ENCODE measurements around the gene THY1. TPM values are rescaled to one million over a fixed set of nuclear protein-coding genes. Genes with fewer than 3 reads are reported as not detected.

Gene THY1
- total RNA-seq: not detected
- polyA plus RNA-seq: not detected

GRCh38 chr11:119422809-119423508 is at the start of gene THY1:
TSS of gene THY1 (minus strand) at chr11:119423172. CDS start at chr11:119420905, 2,267 bp downstream.
- no peak for DNase-seq
- Mint-ChIP-seq H3K9me3 (peaks cover 0 to 1% (median 0%) of the 10 kb centered on the region in 8 donors), H3K4me3 (peak within 1 kb of the TSS; percentile 48 to 94 (median 70)), H3K27ac (peak within 1 kb of the TSS in 3 of 7 donors; percentile 41 to 82 (median 54)), H3K27me3 (peaks cover 32 to 45% of the 10 kb centered on the region in 2 donors), H3K36me3 (no peaks in the 10 kb centered on the region), H3K4me1 (peaks cover 7 to 32% (median 20%) of the 10 kb centered on the region in 4 donors)
- peaks cover 15% of the 10 kb centered on the region for H3K27me3 ChIP-seq (ENCODE audit: insufficient read depth, low read length)
- no peaks in the 10 kb centered on the region for H3K9me3 ChIP-seq (ENCODE audit: control insufficient read depth in 1 of 2, low read length in 2 of 2)
- peaks cover 25% of the 10 kb centered on the region for H3K4me1 ChIP-seq (ENCODE audit: insufficient read depth, low read length)
- intact Hi-C loops (cut with micrococcal nuclease): no loop called here
- H3K36me3 ChIP-seq (ENCODE audit: insufficient read depth, low read length): no peaks in the 10 kb centered on the region
- no peak within 1 kb of the TSS for H3K27ac ChIP-seq (ENCODE audit: low read depth, low read length)
- H3K4me3 ChIP-seq (ENCODE audit: low read length in 2 of 2): no peak within 1 kb of the TSS
- POLR2A ChIA-PET (ENCODE audit: partially characterized antibody): no interaction called here
- CTCF ChIA-PET (ENCODE audit: partially characterized antibody): no interaction called here

- no peaks in the 10 kb centered on the region for H3K36me3 Mint-ChIP-seq
- H3K27ac Mint-ChIP-seq: no peak overlapping the region
- no peak overlapping the region for H3K27ac ChIP-seq (ENCODE audit: low read depth, low read length)
- H3K4me1 ChIP-seq (ENCODE audit: insufficient read depth, low read length): no peaks in the 10 kb centered on the region
- POLR2A ChIA-PET (ENCODE audit: partially characterized antibody): no interaction called here
- no peak overlapping the region for H3K4me3 ChIP-seq (ENCODE audit: low read length in 2 of 2)
- H3K27me3 ChIP-seq (ENCODE audit: insufficient read depth, low read length): no peaks in the 10 kb centered on the region
- H3K9me3 ChIP-seq (ENCODE audit: control insufficient read depth in 1 of 2, low read length in 2 of 2): no peaks in the 10 kb centered on the region
- DNase-seq: no peak
- no peaks in the 10 kb centered on the region for H3K4me1 Mint-ChIP-seq
- CTCF ChIA-PET (ENCODE audit: partially characterized antibody): interaction anchor here (1.7 kb wide), 1 partner anchor 116 kb away, joined by 9 read pairs; no protein-coding TSS in a partner anchor
- no peak overlapping the region for H3K4me3 Mint-ChIP-seq
- H3K9me3 Mint-ChIP-seq: peaks cover 0 to 10% (median 7%) of the 10 kb centered on the region in 8 donors
- H3K27me3 Mint-ChIP-seq: peaks cover 29 to 48% of the 10 kb centered on the region in 2 donors
- intact Hi-C loops (cut with micrococcal nuclease): no loop called here
- no peaks in the 10 kb centered on the region for H3K36me3 ChIP-seq (ENCODE audit: insufficient read depth, low read length)
These were observed 49.3 kb upstream of the THY1 start for GRCh38 chr11:119472186-119472855.

- H3K36me3 ChIP-seq (ENCODE audit: insufficient read depth, low read length): no peaks in the 10 kb centered on the region
- H3K4me1 ChIP-seq (ENCODE audit: insufficient read depth, low read length): no peaks in the 10 kb centered on the region
- ChIA-PET POLR2A (ENCODE audit: partially characterized antibody) (no interaction called here), CTCF (ENCODE audit: partially characterized antibody) (no interaction called here)
- H3K9me3 ChIP-seq (ENCODE audit: control insufficient read depth in 1 of 2, low read length in 2 of 2): no peaks in the 10 kb centered on the region
- no peak for DNase-seq
- peaks cover 0 to 2% of the 10 kb centered on the region in 2 donors for H3K36me3 Mint-ChIP-seq
- H3K4me3 Mint-ChIP-seq: no peak overlapping the region
- H3K4me1 Mint-ChIP-seq: no peaks in the 10 kb centered on the region
- no peak overlapping the region for H3K4me3 ChIP-seq (ENCODE audit: low read length in 2 of 2)
- peaks cover 34 to 49% of the 10 kb centered on the region in 2 donors for H3K27me3 Mint-ChIP-seq
- intact Hi-C loops (cut with micrococcal nuclease): no loop called here
- peaks cover 0 to 19% (median 17%) of the 10 kb centered on the region in 8 donors for H3K9me3 Mint-ChIP-seq
- no peaks in the 10 kb centered on the region for H3K27me3 ChIP-seq (ENCODE audit: insufficient read depth, low read length)
- H3K27ac ChIP-seq (ENCODE audit: low read depth, low read length): no peak overlapping the region
- H3K27ac Mint-ChIP-seq: no peak overlapping the region
These were observed 48.4 kb upstream of the THY1 start for GRCh38 chr11:119471329-119471728.

- ChIA-PET CTCF (ENCODE audit: partially characterized antibody) (no interaction called here), POLR2A (ENCODE audit: partially characterized antibody) (no interaction called here)
- Mint-ChIP-seq H3K9me3 (peaks cover 0 to 27% (median 22%) of the 10 kb centered on the region in 8 donors), H3K27ac (no peak overlapping the region), H3K4me1 (no peaks in the 10 kb centered on the region), H3K36me3 (peaks cover 0 to 2% of the 10 kb centered on the region in 2 donors), H3K27me3 (peaks cover 35 to 47% of the 10 kb centered on the region in 2 donors), H3K4me3 (no peak overlapping the region)
- no peak for DNase-seq
- Histone ChIP-seq H3K27me3 (ENCODE audit: insufficient read depth, low read length) (no peaks in the 10 kb centered on the region), H3K4me1 (ENCODE audit: insufficient read depth, low read length) (no peaks in the 10 kb centered on the region), H3K27ac (ENCODE audit: low read depth, low read length) (no peak overlapping the region), H3K4me3 (ENCODE audit: low read length in 2 of 2) (no peak overlapping the region), H3K36me3 (ENCODE audit: insufficient read depth, low read length) (no peaks in the 10 kb centered on the region), H3K9me3 (ENCODE audit: control insufficient read depth in 1 of 2, low read length in 2 of 2) (no peaks in the 10 kb centered on the region)
- intact Hi-C loops (cut with micrococcal nuclease): no loop called here
These were observed 47.6 kb upstream of the THY1 start for GRCh38 chr11:119470317-119471291.

- H3K4me1 ChIP-seq (ENCODE audit: insufficient read depth, low read length): no peaks in the 10 kb centered on the region
- Mint-ChIP-seq H3K9me3 (peaks cover 2 to 37% (median 30%) of the 10 kb centered on the region in 8 donors), H3K4me1 (no peaks in the 10 kb centered on the region), H3K36me3 (peaks cover 0 to 2% of the 10 kb centered on the region in 2 donors), H3K27me3 (peaks cover 40 to 42% of the 10 kb centered on the region in 2 donors), H3K27ac (no peak overlapping the region), H3K4me3 (no peak overlapping the region)
- DNase-seq: no peak
- POLR2A ChIA-PET (ENCODE audit: partially characterized antibody): no interaction called here
- intact Hi-C loops (cut with micrococcal nuclease): no loop called here
- no peak overlapping the region for H3K27ac ChIP-seq (ENCODE audit: low read depth, low read length)
- H3K36me3 ChIP-seq (ENCODE audit: insufficient read depth, low read length): no peaks in the 10 kb centered on the region
- no peaks in the 10 kb centered on the region for H3K9me3 ChIP-seq (ENCODE audit: control insufficient read depth in 1 of 2, low read length in 2 of 2)
- CTCF ChIA-PET (ENCODE audit: partially characterized antibody): no interaction called here
- no peak overlapping the region for H3K4me3 ChIP-seq (ENCODE audit: low read length in 2 of 2)
- no peaks in the 10 kb centered on the region for H3K27me3 ChIP-seq (ENCODE audit: insufficient read depth, low read length)
These were observed 46.5 kb upstream of the THY1 start for GRCh38 chr11:119469506-119469905.

GRCh38 chr11:119468511-119468910 is 45.5 kb upstream of the THY1 start:
- H3K9me3 ChIP-seq (ENCODE audit: control insufficient read depth in 1 of 2, low read length in 2 of 2): no peaks in the 10 kb centered on the region
- H3K4me1 Mint-ChIP-seq: no peaks in the 10 kb centered on the region
- DNase-seq: no peak
- H3K27ac Mint-ChIP-seq: peak overlapping the region in 1 of 7 donors; percentile 63
- H3K27me3 Mint-ChIP-seq: peaks cover 40 to 41% of the 10 kb centered on the region in 2 donors
- intact Hi-C loops (cut with micrococcal nuclease): no loop called here
- peaks cover 3 to 40% (median 31%) of the 10 kb centered on the region in 8 donors for H3K9me3 Mint-ChIP-seq
- no peaks in the 10 kb centered on the region for H3K4me1 ChIP-seq (ENCODE audit: insufficient read depth, low read length)
- ChIA-PET POLR2A (ENCODE audit: partially characterized antibody) (no interaction called here), CTCF (ENCODE audit: partially characterized antibody) (interaction anchor here (0.6 kb wide), 1 partner anchor 10 kb away, joined by 3 read pairs; no protein-coding TSS in a partner anchor)
- H3K36me3 ChIP-seq (ENCODE audit: insufficient read depth, low read length): no peaks in the 10 kb centered on the region
- peaks cover 0 to 2% of the 10 kb centered on the region in 2 donors for H3K36me3 Mint-ChIP-seq
- no peak overlapping the region for H3K4me3 Mint-ChIP-seq
- H3K4me3 ChIP-seq (ENCODE audit: low read length in 2 of 2): no peak overlapping the region
- no peak overlapping the region for H3K27ac ChIP-seq (ENCODE audit: low read depth, low read length)
- no peaks in the 10 kb centered on the region for H3K27me3 ChIP-seq (ENCODE audit: insufficient read depth, low read length)

Data from CD4-positive, alpha-beta memory T cell (primary cell).